ENCODE measurements around the gene GNE.
A peak's percentile ranks its signal among the peaks of the same experiment; 100 is the strongest.
"Not testable (repeated sequence)": the region's sequence is repeated elsewhere in the genome, so short reads cannot be mapped to it uniquely, and the experiment has no call there.

Gene GNE

DNA sequence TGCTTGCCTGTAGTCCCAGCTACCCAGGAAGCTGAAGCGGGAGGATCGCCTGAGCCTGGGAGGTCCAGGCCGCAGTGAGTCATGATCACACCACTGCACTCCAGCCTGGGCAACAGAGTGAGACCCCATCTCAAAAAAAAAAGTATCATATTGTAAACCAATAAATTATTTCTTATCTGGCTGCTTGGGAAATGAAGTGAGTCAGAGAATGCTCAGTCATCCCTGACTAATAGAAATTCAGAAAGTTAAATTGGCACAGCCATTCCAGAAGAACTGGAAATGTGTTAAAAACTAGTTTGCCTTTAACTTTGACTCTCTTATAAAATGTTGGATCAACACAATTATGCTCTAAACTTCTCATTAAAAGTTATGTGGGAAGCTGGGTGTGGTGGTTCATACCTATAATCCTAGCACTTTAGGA lies 9.8 kb upstream of the GNE start:
- no peak for DNase-seq

DNA sequence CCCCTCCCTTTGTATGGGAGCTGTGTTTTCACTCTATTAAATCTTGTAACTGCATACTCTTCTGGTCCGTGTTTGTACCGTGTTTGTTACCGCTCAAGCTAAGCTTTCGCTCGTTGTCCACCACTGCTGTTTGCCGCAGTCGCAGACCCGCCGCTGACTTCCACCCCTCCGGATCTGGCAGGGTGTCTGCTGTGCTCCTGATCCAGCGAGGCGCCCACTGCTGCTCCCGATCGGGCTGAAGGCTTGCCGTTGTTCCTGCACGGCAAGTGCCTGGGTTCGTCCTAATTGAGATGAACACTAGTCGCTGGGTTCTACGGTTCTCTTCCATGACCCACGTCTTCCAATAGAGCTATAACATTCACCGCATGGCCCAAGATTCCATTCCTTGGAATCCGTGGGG lies 6.6 kb upstream of the GNE start:
- no peak for DNase-seq

- DNase-seq: no peak
These were observed 5.4 kb upstream of the GNE start for GRCh38 chr9:36263683-36264082.

DNA sequence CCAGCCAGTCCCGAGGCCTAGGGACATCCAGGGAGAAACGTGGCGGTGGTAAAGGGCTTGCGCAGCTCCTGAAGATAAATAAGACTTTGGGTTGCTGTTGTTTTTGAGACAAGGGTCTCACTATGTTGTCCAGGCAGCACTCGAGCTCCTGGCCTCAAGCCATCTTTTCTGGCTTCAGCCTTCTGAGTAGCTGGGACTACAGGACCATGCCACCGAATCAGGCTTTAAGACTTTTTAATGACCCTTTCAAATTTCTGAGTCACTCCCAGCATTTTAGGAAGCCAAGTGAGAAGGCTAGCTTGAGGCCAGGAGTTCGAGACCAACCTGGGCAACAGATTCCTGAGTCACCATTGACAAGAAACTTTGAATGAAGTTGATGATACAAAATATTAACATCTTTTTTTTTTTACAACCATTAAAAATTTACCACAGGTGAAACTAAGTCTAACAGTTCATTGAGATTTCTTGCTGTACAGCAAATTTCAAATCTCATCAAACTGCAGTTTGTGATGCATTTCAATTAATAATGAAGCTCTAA lies 817 bp upstream of the GNE start:
- peak in 1 of 2 experiments; percentile 24 for DNase-seq

GRCh38 chr9:36251428-36251827 lies 6.8 kb downstream of the GNE start:
- DNase-seq: no peak

- no peak for DNase-seq
These were observed 8.2 kb downstream of the GNE start for GRCh38 chr9:36250079-36250478.

- DNase-seq: no peak
These were observed 9.1 kb downstream of the GNE start for GRCh38 chr9:36249189-36249588.

DNA sequence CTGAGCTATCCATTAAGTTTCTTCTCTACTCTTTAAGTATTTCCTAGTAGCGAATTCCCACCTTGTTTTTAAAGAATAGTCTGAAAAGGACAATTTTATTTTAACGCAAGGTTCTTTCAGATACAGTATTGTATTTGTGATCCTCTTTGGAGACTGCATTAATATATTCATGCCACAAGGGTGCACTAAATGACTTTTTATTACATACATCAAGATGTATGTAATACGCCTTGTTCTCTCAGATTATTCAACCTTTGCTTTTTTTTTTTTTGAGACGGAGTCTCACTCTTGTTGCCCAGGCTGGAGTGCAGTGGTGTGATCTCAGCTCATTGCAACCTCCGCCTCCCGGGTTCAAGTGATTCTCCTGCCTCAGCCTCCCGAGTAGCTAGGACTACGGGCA lies 10.2 kb downstream of the GNE start:
- not testable (repeated sequence) for DNase-seq

DNA sequence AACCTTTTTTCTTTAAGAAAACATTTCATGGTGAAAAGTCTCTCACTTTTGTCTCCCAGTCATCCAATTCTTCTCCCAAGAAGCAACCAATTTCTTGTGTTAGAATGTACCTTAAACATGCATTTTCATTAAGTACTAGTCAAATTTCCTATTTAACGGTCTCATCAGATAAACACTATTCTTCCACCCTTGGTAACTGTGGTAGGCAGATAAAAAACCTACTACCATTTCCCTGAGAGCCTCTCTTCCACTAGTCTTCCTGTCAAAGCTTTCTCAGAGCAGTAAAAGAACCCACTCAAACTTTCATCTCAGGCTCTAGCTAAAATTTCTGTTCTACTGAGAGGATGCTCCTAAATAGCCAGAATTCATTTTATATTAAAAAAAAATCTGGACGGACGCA lies 10.9 kb downstream of the GNE start:
- DNase-seq: no peak

GRCh38 chr9:36245906-36246305 lies 12.3 kb downstream of the GNE start:
- DNase-seq: no peak

DNA sequence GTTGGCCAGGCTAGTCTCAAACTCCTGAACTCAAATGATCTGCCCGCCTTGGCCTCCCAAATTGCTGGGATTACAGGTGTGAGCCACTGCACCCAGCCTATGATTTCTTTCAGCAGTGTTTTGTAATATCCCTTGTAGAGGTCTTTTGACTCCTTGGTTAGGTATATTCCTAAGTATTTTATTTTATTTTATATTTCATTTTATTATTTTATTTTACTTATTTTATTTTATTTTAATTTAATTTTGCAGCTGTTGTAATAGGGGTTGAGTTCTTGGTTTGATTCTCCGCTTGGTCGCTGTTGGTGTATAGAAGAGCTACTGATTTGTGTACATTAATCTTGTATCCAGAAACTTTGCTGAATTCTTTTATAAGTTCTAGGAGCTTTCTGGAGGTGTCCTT lies 18.6 kb downstream of the GNE start:
- not testable (repeated sequence) for DNase-seq

DNA sequence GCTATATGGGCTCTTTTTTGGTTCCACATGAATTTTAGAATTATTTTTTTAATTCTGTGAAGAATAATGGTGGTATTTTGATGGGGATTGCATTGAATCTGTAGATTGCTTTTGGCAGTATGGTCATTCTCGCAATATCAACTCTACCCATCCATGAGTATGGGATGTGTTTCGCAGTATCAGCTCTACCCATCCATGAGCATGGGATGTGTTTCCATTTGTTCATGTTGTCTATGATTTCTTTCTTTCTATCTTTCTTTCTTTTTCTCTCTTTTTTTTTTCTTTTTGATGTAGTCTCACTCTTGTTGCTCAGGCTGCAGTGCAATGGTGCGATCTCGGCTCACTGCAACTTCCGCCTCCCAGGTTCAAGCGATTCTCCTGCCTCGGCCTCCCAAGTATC lies 19.0 kb downstream of the GNE start:
- DNase-seq: not testable (repeated sequence)

- no peak for DNase-seq
These were observed 21.0 kb downstream of the GNE start for GRCh38 chr9:36237230-36237629.

DNA sequence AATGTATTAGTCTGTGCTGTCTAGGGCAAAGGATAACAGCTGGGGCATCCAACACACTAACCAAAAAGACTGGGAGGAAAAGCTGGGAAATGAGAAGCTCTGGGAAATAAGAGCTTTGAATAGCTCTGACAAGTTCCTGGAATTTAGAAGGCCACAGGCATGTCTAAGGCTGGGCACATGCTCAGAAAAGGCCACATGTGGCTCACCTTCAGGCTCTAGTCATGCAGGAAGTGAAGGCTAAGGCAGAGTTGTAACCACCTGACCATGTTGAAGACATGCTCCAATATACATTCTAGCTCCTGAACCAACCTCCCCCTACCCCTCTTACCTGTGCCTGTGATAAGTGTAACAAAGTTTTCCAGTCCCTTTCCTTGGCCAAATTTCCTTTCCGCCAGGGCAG lies 35.8 kb downstream of the GNE start:
- no peak for DNase-seq

GRCh38 chr9:36221667-36222066 lies 36.6 kb downstream of the GNE start:
- no peak for DNase-seq

DNA sequence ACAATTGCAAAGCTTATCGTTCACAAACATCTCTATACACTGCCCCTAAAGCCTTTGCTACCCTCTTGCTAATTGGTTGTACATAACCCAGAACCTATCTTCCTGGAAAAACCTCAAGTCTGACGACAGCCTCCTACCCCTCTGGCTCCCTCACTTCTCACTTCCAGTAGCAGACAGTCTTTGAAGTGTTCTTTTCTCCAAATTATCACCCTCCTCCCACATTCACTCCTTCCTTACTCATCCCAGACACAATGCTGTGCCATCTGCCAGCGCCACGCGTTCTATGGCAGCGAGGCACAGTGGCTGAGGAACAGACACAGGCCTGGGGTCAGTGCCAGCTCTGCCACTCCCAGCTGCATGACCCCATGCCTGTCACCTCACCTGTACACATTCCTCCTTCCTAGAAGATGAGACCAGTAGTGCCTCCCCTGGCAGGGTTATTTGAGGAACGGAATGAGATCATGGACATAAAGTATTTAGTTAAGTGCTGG lies 39.8 kb downstream of the GNE start:
- DNase-seq: no peak

DNA sequence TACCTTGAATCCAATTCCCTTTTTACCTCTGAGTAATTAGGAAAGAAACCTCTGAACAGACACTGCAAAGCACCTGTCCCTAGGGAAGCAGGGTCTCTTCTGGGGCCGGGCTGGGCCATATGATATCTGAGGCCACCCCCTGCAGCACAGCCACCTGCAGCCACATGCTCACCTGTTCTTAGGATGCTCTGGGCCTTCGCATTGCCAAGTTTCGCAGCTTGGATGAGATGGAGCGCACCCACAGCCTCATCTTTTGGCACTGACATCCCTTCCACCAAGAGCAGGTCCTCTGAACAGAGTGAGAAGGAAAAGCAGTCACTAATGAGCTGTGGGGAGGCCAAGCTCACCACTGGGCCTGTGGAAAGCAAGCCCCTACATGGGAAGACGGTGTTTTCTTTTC lies 40.2 kb downstream of the GNE start:
- peak; percentile 8 to 60 for DNase-seq

- DNase-seq: peak in 1 of 2 experiments; percentile 60
These were observed 40.8 kb downstream of the GNE start for GRCh38 chr9:36217256-36217968.

DNA sequence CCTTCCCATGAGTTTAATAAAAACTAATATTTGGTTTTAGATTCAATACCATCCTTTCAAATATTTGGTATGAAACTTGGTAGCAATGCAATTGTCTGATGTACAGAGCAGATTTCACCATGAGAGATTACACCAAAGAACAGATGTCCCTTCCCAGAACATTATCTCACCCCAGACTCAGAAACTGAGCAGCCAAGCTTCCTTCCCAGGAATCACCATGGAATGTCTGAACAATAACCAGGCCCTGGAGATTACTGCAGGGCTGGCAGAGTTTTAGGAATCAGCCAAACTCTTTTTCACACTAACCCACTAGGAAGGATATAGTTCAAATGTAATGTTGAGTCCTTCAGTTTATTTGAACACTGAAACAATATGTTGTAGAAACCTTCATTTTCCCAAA lies 43.7 kb downstream of the GNE start:
- DNase-seq: no peak

DNA sequence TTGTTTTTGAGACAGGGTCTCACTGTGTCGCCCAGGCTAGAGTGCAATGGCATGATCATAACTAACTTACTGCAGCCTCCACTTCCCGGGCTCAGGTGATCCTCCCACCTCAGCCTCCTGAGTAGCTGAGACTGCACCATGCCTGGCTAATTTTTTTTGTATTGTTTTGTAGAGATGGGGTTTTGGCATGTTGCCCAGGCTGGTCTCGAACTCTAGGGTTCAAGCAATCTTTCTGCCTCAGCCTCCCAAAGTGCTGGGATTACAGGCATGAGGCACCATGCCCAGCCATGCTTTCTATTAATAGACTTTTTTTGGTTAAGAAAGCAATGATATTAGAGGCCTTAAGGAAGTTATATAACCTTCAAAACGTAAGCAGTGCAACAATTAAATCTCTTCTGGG lies 44.3 kb downstream of the GNE start:
- no peak for DNase-seq

DNA sequence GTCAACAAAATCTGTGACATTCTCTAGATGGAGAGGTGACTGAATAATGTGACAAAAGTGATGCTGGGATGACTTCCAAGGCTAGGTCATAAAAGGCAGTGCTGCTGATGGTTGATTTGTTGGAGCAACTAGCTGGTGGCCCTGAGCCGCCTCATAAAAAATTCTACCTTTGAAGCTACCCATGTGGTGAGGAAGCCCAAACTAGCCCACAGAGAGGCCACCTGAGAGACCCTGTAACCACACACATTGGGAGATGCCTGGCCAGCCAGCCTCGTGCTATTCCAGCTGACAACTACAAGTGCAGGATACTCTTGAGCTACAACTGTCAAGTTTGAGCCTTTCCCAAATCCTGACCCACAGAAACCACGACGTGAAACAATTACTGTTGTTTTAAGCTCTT lies 44.9 kb downstream of the GNE start:
- DNase-seq: no peak

- no peak for DNase-seq
These were observed 46.7 kb downstream of the GNE start for GRCh38 chr9:36211510-36211909.

- DNase-seq: no peak
These were observed 47.5 kb downstream of the GNE start for GRCh38 chr9:36210722-36211121.

- no peak for DNase-seq
These were observed 49.6 kb downstream of the GNE start for GRCh38 chr9:36208521-36209253.
